HG03571 (cell line): ENCODE data around the gene RAD51B.

ENCODE experiments used
- ATAC-seq: cut with Tn5 transposase; IDR thresholded peaks from one replicate; pipeline ENCODE4 v1.9.1; 2021; ENCODE audit not compliant: unreplicated experiment

Gene RAD51B

GRCh38 chr14:68493152-68493911, 673.8 kb downstream of the RAD51B start:
- ATAC-seq: no peak

- peak; percentile 66 for ATAC-seq
These were observed 675.8 kb downstream of the RAD51B start for GRCh38 chr14:68495101-68496039.

- ATAC-seq: no peak
These were observed 677.4 kb downstream of the RAD51B start for GRCh38 chr14:68497011-68497410.

DNA sequence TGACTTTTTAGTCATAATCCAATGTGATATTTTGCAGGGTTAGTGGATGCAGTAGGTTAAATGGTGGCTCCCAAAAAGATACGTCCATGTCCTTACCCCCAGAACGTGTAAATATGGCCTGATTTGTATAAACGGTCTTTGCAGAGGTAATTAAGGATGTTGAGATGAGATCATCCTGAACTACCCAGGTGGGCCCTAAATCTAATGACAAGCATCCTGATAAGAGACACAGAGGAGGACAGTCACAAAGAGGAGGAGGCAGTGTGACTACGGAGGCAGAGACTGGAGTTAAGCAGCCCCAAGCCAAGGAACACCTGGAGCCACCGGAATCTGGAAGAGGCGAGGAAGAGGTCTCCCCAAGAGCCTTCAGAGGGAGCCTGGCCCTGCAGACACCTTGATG, 679.9 kb downstream of the RAD51B start:
- no peak for ATAC-seq

GRCh38 chr14:68501171-68501570, 681.6 kb downstream of the RAD51B start:
- ATAC-seq: no peak

DNA sequence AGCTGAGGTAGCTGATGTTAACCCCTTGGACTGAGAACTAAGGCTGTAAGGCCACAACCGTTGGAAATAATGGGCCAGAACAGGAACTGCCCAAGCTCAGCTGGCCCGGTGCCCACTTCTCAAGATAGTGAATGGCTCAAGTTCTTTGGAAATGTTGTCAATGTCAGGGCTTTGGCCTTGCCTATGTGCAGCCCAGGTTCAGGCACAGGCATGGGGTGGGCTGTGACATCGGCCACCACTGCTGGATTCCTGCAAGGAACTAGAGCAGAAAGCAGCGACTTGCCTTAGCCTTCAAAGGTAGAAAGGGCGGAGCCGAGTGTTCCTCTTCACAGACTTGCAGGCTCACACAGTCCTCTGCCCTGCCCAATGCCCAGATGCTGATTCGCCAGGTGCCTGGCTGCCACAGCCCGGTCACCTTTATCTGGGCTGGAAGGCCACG, 682.1 kb downstream of the RAD51B start:
- no peak for ATAC-seq

GRCh38 chr14:68502230-68502629, 682.7 kb downstream of the RAD51B start:
- no peak for ATAC-seq

DNA sequence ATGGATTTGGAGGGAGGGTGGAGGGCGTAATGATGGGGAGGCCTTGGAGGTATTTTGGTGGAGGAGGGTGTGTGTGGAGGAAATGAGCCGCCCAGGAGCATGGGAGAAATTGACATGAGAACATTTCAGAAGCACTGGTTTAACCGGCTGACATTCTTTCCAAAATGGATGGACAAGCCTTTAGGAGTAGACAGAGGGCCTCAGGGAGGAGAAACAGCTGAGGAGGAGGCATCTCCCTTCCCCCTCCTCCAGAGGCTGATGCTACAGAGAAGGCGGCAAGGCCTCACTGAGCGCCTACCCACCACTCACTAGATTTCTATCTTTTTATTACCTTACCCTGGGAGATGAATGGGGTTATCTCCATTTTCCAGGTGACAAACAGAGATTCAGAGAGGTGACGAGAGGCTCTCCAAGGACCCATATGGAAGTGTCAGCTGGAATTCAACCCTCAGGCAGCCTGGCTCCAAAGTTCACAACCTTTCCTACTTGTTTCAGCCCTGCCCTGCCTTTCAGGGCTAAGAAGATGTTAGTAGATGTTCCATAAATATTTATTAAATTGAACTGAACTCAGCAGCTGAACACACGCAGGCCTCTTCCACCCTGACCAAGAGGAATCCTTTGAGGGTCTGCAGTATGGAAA, 683.7 kb downstream of the RAD51B start:
- ATAC-seq: no peak

DNA sequence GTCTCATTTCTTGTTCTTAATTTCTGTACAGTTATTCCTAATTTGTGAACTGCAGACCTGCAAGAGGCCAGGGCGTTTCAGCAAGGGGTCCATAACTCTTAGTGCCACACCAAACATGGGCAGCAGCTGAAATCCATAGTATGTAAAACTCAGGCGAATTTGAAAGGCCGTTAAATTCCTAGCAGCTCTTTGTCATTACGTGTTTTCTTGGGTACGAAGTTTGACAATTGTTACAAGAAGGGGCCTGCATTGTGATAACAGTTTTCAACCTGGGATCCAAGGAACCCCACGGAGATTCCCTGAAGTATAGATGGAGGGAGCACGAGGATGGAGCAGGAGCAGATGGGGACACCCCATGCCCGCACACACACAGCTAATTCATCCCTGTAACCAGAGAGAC, 685.3 kb downstream of the RAD51B start:
- no peak for ATAC-seq

GRCh38 chr14:68506021-68506644, 686.6 kb downstream of the RAD51B start:
- ATAC-seq: peak; percentile 7

- peak; percentile 70 for ATAC-seq
These were observed 687.3 kb downstream of the RAD51B start for GRCh38 chr14:68506645-68507419.

GRCh38 chr14:68507544-68508081, 688.0 kb downstream of the RAD51B start:
- ATAC-seq: no peak

- ATAC-seq: no peak
These were observed 689.0 kb downstream of the RAD51B start for GRCh38 chr14:68508581-68508980.

GRCh38 chr14:68509188-68509983, 689.8 kb downstream of the RAD51B start:
- ATAC-seq: no peak

GRCh38 chr14:68510201-68511128, 690.9 kb downstream of the RAD51B start:
- ATAC-seq: no peak

GRCh38 chr14:68511129-68512047, 691.8 kb downstream of the RAD51B start:
- no peak for ATAC-seq

- no peak for ATAC-seq
These were observed 692.5 kb downstream of the RAD51B start for GRCh38 chr14:68512088-68512487.
